Activated T-helper 17 cell treated with anti-CD3 and anti-CD28 coated beads, Interleukin-2, amount 50 U/mL, for 72 hours (primary cell): ENCODE results near the gene PAX6. TPM values are rescaled to one million over a fixed set of nuclear protein-coding genes. Genes with fewer than 3 reads are reported as not detected.

Source experiments
- ATAC-seq: fragments of 150-1000 bp; cut with Tn5 transposase; replicated peaks from 2 replicates; pipeline ENCODE4 v1.10.0; 2021; ENCODE audit warnings: mild to moderate bottlenecking, moderate library complexity
- H3K27ac Mint-ChIP-seq: one replicate; pipeline ENCODE4 v1.8.0; 2022; ENCODE audit warnings: mixed read lengths
- H3K27me3 Mint-ChIP-seq: one replicate; pipeline ENCODE4 v1.8.0; 2022; ENCODE audit warnings: mixed read lengths
- H3K36me3 Mint-ChIP-seq: one replicate; pipeline ENCODE4 v1.8.0; 2022; ENCODE audit warnings: low read depth, mild to moderate bottlenecking, mixed read lengths
- H3K4me1 Mint-ChIP-seq: one replicate; pipeline ENCODE4 v1.8.0; 2022; ENCODE audit warnings: mixed read lengths
- H3K4me3 Mint-ChIP-seq: one replicate; pipeline ENCODE4 v1.8.0; 2022; ENCODE audit warnings: mild to moderate bottlenecking, mixed read lengths
- H3K9me3 Mint-ChIP-seq: one replicate; pipeline ENCODE4 v1.8.0; 2022; ENCODE audit warnings: mixed read lengths
- total RNA-seq, 2 donors: library from RNA; stranded (reverse); gene quantifications; one replicate each; pipeline ENCODE4 v1.2.3, GENCODE V29; 2022

PAX6 gene
- total RNA-seq, 2 donors from 2014 or later: not detected

DNA sequence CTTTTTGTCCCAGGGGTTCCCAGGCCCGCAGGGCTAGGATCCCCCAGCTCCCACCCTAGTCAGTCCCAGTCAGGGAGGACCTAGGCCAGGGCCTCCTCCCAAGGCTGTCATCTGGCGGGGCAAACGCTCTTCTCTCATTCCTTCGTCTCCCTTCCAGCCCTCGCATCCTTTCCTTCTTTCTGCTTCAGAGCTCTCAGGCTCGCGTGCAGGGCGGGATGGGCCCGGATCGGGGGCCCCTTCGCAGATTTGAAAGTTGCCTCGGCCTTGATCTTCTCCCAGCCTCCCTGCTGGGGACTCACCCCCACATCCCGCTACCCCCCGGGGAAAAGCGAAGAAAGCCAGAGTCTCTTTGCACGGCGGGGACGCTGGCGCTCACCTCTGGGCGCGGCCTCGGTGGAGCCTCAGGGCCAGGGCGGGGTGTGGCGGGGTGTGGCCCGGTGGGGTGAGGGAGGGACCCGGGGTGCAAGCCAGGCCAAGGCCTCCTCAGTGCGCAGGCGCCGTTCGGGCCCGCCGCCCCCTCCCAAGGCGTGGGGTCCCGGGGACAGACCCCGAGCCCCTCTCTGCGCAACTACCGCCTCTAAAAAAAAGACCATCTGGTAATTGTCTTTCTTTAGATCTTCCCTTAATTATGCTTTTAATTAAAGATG, 14.8 kb upstream of the PAX6 start:
- H3K27ac Mint-ChIP-seq: no peak overlapping the region
- H3K27me3 Mint-ChIP-seq: peaks cover 68% of the 10 kb centered on the region
- peaks cover 9% of the 10 kb centered on the region for H3K4me1 Mint-ChIP-seq
- H3K4me3 Mint-ChIP-seq: peak overlapping the region; percentile 40
- peaks cover 20% of the 10 kb centered on the region for H3K36me3 Mint-ChIP-seq
- H3K9me3 Mint-ChIP-seq: peaks cover 7% of the 10 kb centered on the region
- no peak for ATAC-seq

DNA sequence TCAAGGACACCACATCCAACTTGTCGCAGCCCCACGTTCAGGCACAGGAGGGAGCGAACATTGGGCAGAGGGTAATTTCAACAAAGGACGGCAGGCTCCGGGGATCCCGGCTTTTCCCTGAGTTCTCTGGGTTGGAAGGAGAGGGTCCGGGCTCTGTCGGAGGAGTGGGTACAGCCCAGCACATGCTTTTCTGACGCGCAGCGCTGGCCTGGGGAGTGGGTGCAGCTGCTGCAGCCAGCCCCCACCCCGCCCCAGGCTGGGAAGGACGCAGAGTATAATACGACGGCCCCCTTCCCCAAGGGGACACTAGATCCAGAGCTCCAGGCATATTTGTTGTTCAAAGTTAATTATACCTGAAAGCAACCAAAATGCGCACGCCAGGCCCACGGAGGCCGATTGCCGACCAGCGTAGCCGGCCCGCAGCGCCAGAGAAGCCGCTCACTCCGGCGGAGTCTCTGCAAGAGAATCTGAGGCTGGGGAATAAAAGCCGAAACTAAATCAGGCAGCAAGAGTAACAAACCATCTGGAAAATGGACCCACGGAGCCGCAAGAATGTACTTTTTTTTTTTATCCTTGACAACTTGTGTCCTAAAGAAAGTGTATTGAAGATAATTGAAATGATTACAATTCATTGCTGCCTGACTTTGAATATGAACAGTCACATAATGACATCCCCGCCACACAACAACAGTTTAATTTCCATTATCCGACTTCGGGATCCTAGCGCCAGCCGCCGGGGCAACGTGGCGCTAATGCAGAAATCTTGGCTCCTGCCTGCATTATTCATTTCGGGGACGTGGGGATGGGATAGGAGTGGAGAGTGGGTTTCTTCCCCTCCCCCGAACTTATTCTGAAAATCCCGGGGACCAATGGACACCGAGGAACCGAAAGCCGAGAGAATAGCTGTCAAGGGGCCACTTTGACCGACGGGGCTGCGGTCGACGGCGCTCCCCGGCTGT, 14.0 kb upstream of the PAX6 start:
- ATAC-seq: no peak
- Mint-ChIP-seq H3K27ac (no peak overlapping the region), H3K9me3 (peaks cover 7% of the 10 kb centered on the region), H3K36me3 (peaks cover 20% of the 10 kb centered on the region), H3K4me3 (no peak overlapping the region), H3K4me1 (peaks cover 9% of the 10 kb centered on the region), H3K27me3 (peaks cover 64% of the 10 kb centered on the region)

DNA sequence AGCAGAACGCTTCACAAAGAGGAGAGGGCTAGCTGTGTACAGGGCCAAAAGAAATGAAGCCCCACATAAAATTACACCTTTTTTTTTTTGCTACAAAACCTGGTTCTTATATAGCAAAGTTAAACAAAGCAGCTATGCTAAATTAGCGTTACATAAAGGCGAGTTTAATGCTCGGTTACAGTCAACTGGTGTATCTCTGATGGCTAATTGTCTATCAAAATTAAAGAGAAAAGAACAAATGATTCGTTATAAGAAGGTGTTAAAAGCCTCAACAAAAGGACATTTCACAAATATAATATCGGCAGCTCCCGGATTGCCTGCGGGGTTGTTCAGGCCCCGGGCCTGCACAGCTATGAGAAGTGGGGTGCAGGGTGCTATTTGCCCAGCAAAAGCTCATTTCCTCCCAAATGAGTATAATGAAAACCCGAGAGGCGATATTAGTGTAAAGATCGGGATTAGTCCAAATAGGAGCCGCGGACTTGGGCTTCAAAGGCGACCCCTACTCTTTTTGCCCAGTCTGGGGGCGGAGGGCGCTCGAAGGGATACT, 13.3 kb upstream of the PAX6 start:
- Mint-ChIP-seq H3K27me3 (peaks cover 57% of the 10 kb centered on the region), H3K27ac (no peak overlapping the region), H3K4me3 (no peak overlapping the region), H3K4me1 (peaks cover 9% of the 10 kb centered on the region), H3K9me3 (peaks cover 7% of the 10 kb centered on the region), H3K36me3 (peaks cover 20% of the 10 kb centered on the region)
- ATAC-seq: no peak

DNA sequence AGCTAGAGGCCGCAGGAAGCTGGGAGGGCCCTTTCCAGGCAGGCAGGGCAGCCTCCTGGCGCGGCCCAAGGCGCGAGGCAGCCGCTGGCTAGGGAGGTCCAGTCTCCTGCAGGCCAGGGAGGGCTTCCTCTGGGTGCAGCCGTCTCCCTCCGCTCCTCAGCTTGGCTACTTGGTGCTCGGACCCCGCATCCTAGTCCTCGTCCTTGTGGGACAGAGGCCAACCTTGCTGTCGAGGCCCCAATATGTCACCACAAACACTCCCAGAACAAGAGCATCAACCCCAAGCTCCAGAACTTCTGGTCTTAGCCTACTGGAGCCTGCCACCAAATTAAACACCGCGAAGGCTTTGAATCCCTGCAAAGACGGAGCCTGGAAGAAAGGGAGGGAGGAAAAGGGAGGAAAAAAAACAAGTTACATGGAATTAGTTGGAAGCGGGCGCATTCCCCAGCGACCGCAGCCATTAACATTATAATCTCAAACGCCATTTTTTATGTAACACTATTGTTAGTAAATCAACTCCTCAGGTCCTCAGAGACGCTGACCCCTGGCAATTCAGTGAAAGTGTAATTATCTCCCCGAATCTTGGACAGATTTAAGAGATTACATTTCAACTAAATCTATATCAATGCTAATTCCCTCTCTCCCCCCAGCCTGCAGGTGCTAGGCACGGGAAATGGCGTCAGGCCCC, 12.7 kb upstream of the PAX6 start:
- H3K4me3 Mint-ChIP-seq: no peak overlapping the region

DNA sequence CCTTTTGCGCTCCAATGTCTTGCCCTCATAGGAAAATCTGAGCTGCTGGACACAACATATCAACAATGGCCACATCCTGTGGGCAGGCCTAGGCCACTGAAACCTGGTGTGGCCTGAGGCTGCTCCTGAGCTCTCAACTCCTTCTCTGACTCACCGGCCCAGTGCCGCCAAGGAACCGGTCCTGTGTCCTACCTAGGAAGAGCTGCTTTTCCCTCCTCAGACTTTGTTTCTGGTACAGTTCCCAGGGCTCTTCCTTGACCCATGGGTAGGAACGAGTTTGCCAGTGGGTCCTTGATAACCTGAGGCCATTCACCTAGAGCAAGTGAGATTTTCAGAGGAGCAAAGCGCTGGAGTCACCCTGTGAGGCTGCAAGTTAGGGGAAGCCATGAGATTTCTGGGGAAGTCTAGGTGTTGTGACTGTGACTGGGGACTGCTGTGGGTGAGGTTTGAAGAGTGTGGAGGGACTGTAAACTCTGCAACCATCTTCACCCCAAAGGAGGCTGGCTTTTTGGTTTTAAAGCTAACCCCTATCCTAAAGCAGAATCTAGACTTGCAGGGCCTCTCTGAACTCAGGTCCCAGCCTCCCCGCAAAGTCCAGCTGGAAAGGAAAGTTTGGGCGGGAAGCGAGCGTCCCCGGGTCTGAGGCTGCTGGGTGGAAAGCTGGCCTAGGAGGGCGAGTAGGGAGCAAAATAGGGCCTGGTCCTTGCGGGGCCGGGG, 12.0 kb upstream of the PAX6 start:
- peaks cover 7% of the 10 kb centered on the region for H3K9me3 Mint-ChIP-seq
- H3K4me3 Mint-ChIP-seq: no peak overlapping the region
- H3K27me3 Mint-ChIP-seq: peaks cover 55% of the 10 kb centered on the region
- H3K4me1 Mint-ChIP-seq: peaks cover 9% of the 10 kb centered on the region
- peaks cover 19% of the 10 kb centered on the region for H3K36me3 Mint-ChIP-seq
- no peak for ATAC-seq
- no peak overlapping the region for H3K27ac Mint-ChIP-seq

More for the DNA sequence above, 12.7 kb upstream of the PAX6 start:
- Mint-ChIP-seq H3K27me3 (peaks cover 54% of the 10 kb centered on the region), H3K36me3 (peaks cover 20% of the 10 kb centered on the region), H3K27ac (no peak overlapping the region), H3K9me3 (peaks cover 7% of the 10 kb centered on the region), H3K4me1 (peaks cover 9% of the 10 kb centered on the region)
- no peak for ATAC-seq

DNA sequence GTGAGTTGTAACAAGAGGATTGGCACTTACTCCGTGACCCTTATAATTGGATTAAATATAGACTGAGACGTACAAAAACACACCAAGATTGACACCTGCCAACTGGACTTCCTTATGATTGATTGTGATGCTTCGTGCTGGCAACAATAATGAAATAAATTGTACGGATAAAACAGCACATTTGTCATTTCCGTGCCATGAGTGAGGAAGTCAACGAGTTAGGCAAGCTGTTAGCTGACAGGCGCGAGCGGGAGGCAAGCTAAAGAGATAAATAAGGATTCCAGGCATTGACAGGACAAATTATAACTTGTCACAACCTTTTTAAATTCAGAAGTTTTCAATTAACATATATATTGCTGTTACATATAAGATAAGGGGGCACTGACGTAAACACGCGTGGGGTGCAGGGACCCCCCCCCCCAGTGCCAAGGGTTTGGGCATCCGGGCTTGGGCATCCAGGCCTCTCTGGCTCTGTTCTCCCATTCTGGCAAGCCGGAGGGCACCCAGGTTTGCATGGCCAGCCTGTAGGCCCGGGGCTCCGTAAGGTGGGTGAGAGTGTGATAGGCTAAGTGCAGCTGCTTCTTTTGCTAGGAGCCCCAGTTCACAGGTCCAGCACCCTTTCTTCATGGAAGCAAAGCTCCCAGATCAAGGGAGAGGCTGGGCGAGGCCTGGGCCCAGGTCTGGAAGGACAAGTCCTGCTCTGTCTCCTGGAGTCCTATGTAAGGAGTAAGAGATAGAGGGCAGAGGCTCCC, 11.2 kb upstream of the PAX6 start:
- H3K27me3 Mint-ChIP-seq: peaks cover 48% of the 10 kb centered on the region
- H3K9me3 Mint-ChIP-seq: peaks cover 7% of the 10 kb centered on the region
- no peak for ATAC-seq
- H3K36me3 Mint-ChIP-seq: peaks cover 11% of the 10 kb centered on the region
- peaks cover 9% of the 10 kb centered on the region for H3K4me1 Mint-ChIP-seq
- no peak overlapping the region for H3K27ac Mint-ChIP-seq
- no peak overlapping the region for H3K4me3 Mint-ChIP-seq

DNA sequence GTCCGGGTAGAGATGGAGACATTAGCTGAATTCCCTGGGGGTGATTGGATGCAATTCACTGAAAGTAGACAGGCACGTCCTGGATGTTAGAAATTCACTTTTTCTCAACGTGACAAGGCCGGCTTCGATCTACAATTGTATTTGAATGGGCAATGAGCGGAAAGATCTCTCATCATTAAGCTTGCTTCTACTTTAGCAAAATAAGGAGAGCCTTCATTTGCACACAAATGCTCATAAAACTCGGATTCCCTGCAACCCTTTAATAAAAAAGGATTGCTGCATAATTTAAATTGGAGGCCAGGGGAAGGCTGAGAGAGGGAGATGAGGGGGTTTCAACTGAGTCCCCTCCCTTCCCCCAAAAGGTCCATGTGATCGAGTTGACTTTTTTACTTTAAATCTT, 10.6 kb upstream of the PAX6 start:
- Mint-ChIP-seq H3K27me3 (peaks cover 49% of the 10 kb centered on the region), H3K9me3 (peaks cover 7% of the 10 kb centered on the region), H3K4me1 (peaks cover 9% of the 10 kb centered on the region), H3K4me3 (no peak overlapping the region), H3K36me3 (peaks cover 10% of the 10 kb centered on the region), H3K27ac (no peak overlapping the region)
- no peak for ATAC-seq

DNA sequence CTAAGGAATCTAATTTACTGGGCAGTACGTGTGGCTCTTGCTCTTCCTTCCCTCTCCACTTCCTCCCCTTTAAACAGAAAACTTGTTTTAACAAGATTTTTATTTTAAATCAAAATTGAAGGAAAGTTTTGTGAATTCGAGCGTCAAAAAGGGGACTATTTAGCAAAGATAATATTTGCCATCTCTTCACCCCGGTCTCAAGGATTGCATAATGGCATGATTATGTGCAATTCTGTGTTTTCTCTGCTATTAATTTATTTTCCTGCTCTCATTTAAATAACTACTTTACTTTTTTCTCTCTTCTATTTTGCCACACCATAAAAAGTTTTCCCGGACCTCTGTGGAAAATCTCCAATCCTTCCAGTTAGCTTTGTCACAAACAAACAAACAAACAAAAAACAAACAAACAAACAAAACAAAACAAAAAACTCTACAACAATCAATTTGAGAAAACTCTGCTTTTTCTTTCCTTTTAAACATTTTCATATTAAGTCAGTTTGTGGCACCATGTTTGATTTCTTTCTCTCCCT, 10.2 kb upstream of the PAX6 start:
- H3K4me1 Mint-ChIP-seq: peaks cover 6% of the 10 kb centered on the region
- H3K36me3 Mint-ChIP-seq: peaks cover 10% of the 10 kb centered on the region
- peaks cover 46% of the 10 kb centered on the region for H3K27me3 Mint-ChIP-seq
- no peak for ATAC-seq
- H3K27ac Mint-ChIP-seq: no peak overlapping the region
- peaks cover 7% of the 10 kb centered on the region for H3K9me3 Mint-ChIP-seq
- no peak overlapping the region for H3K4me3 Mint-ChIP-seq

DNA sequence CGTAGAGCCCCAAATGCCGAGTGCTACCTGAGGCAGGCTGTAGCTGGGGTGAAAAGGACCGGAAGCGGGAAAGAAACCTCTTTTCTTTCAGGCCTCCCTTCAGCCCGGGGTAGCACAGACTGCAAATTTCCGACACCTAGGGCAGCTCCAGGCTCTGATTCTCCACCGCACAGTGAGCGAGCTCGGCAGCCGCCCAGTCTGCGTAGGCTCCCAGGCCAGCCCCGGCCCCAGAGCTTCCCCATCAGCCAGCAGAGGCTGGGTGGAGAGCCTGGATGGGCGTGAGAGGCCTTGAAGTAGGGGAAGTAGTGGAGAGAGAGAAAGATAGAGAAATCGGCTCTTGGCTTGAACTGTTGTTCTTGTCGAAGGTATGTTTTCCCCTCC, 9.3 kb upstream of the PAX6 start:
- H3K36me3 Mint-ChIP-seq: peaks cover 10% of the 10 kb centered on the region
- ATAC-seq: no peak
- no peak overlapping the region for H3K4me3 Mint-ChIP-seq

DNA sequence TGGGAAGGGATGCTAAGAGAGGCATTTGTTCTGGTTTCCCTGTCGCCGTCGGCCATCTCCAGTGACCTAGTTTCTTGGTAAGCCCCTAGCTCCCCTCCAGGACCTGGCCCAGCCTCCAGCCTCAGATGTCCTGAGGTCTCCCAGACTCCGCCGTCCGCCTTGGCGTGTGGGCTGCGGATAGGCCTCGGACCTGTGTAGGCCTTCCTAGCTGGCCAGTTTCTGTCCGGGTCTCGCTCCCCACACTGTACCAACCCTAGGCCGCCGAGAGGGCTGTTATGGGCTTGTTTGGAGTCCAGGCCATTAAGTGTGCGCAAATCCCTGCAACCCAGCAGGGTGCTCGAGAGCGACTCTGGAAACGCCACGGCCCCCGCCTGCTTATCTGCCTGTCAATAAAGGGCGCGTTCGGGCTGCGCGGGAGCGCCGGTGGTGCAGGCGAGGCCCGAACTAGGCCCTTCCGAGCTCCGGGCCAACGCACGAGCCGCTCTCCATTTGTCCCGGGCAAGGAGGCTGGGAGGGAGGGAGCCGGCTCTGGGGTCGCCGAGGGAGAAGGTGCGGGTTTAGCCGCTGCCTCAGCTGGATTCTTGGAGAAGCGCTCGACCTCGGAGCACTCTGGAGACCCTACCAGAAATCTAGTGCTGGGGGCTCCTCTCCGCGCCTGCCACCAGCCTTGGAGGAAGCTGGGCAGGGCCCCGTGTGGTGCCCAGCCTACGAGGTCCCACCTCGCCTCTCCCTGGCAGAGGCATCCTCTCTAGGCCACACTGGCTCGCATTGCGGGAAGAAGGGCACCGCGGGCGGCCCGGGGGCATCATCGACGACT, 8.7 kb upstream of the PAX6 start:
- Mint-ChIP-seq H3K4me1 (peaks cover 12% of the 10 kb centered on the region), H3K36me3 (peaks cover 10% of the 10 kb centered on the region), H3K9me3 (peaks cover 7% of the 10 kb centered on the region), H3K27me3 (peaks cover 49% of the 10 kb centered on the region), H3K27ac (no peak overlapping the region), H3K4me3 (no peak overlapping the region)
- ATAC-seq: no peak

More for the DNA sequence above, 9.3 kb upstream of the PAX6 start:
- Mint-ChIP-seq H3K4me1 (peaks cover 8% of the 10 kb centered on the region), H3K9me3 (peaks cover 7% of the 10 kb centered on the region), H3K27me3 (peaks cover 46% of the 10 kb centered on the region), H3K27ac (no peak overlapping the region)

DNA sequence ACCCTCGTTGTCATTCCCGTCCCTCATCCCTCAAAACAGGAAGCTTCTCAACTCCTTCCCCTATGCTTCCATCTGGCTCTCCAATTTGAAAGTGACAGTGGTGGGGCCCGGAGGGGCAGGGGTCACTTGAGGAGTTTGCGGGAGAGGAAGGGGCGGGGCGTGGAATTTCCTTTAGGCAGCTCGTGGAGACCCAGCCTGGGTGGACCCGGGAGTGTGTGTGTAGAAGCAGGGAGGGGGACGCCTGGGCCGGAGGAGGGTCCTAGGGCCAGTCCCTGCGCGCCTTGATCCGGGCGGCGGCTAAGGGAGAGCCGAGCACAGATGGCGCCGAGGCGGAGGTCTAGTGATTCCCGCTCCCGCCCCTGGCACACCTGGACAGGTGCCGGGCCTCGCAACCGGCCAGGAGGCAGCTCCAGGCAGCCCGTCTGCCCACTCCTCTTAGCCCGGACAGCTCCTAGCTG, 7.8 kb upstream of the PAX6 start:
- peaks cover 7% of the 10 kb centered on the region for H3K9me3 Mint-ChIP-seq
- H3K36me3 Mint-ChIP-seq: peaks cover 4% of the 10 kb centered on the region
- no peak for ATAC-seq
- H3K4me3 Mint-ChIP-seq: no peak overlapping the region
- peaks cover 47% of the 10 kb centered on the region for H3K27me3 Mint-ChIP-seq
- peaks cover 12% of the 10 kb centered on the region for H3K4me1 Mint-ChIP-seq
- H3K27ac Mint-ChIP-seq: no peak overlapping the region

DNA sequence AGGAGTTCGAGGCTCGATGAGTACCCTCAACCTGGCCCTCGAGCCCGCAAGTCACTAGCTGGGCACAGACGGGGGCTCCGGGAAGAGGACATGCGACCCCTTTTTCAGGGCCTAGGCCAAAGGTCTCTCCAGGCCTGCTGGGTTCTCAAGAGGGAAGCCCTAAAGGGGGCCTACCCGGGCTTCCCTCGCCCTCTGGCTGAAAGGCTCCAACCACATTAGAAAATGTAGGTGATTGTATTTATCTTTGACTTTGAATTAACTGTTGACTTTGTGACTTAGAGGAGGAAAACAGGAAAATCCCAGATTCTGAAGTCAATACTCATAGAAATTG, 7.3 kb upstream of the PAX6 start:
- Mint-ChIP-seq H3K36me3 (peaks cover 4% of the 10 kb centered on the region), H3K27me3 (peaks cover 44% of the 10 kb centered on the region), H3K4me1 (peaks cover 12% of the 10 kb centered on the region), H3K9me3 (peaks cover 7% of the 10 kb centered on the region), H3K27ac (no peak overlapping the region), H3K4me3 (no peak overlapping the region)
- no peak for ATAC-seq
